ENCODE data around the gene PSMD14.

- TF ChIP-seq EZH2 (IDR thresholded peaks at IDR 0.05; ENCODE audit: low read depth, low read length, severe bottlenecking) (no peak), SUZ12 (IDR thresholded peaks at IDR 0.05; ENCODE audit: low read length) (no peak), RAD21 (IDR thresholded peaks at IDR 0.05 in 1 of 2, conservative IDR thresholded peaks at IDR 0.05 in 1 of 2; ENCODE audit: low read depth in 2 of 2, low read length in 2 of 2) (no peak), ATF2 (IDR thresholded peaks at IDR 0.05; ENCODE audit: low read length) (no peak), CTCF (IDR thresholded peaks at IDR 0.05; ENCODE audit: control extremely low read depth in 1 of 3, insufficient read depth in 1 of 3, low read depth in 1 of 3, low read length in 3 of 3) (no peak)
These were observed 29.0 kb downstream of the PSMD14 start for GRCh38 chr2:161337247-161337646.

All from H1 (cell line).